ENCODE results near the gene HMX1. TPM values are rescaled to one million over a fixed set of nuclear protein-coding genes. Genes with fewer than 3 reads are reported as not detected.

The HMX1 gene
- polyA plus RNA-seq, 1 of the 3 experiments (the other 2 are of a cell fraction): 0.20 TPM

GRCh38 chr4:8832113-8832915, 39.3 kb downstream of the HMX1 start:
- no peaks in the 10 kb centered on the region for H3K27me3 ChIP-seq (ENCODE audit: insufficient read depth)
- H3K9ac ChIP-seq: no peak overlapping the region
- no peak overlapping the region for H3K4me2 ChIP-seq
- H3K9me2 ChIP-seq: no peaks in the 10 kb centered on the region
- ChIA-PET CTCF (interaction anchor here (0.9 kb wide), 1 partner anchor 225 kb away, joined by 3 read pairs; no protein-coding TSS in a partner anchor), POLR2A (no interaction called here)
- peaks cover 0 to 2% of the 10 kb centered on the region in 2 experiments; a peak in 1 of 4 replicates for H3K4me1 ChIP-seq (ENCODE audit: control insufficient read depth in 1 of 2, insufficient read depth in 2 of 2, low read depth in 1 of 2, low read length in 1 of 2)
- H3K4me3 ChIP-seq (ENCODE audit: low read depth in 2 of 2, low read length in 1 of 2): no peak overlapping the region
- DNase-seq: no peak
- H3K79me2 ChIP-seq (ENCODE audit: insufficient read depth): no peaks in the 10 kb centered on the region
- no peak overlapping the region for H2AFZ ChIP-seq (ENCODE audit: low read depth)
- H3F3A ChIP-seq (replicated peaks; ENCODE audit: insufficient read depth): no peaks in the 10 kb centered on the region
- no peaks in the 10 kb centered on the region for H3K9me3 ChIP-seq
- WGBS (ENCODE audit: low lambda C conversion rate): 47% methylated on average over 11 of the region's 18 CpGs
- H3K27ac ChIP-seq (ENCODE audit: low read depth in 2 of 2, low read length in 1 of 2): no peak overlapping the region
- H3K36me3 ChIP-seq (replicated peaks in 1 of 2; ENCODE audit: control insufficient read depth in 1 of 2, insufficient read depth in 2 of 2, low read length in 1 of 2): no peaks in the 10 kb centered on the region
- H4K20me1 ChIP-seq (ENCODE audit: insufficient read depth): no peaks in the 10 kb centered on the region
- TF ChIP-seq SIN3A (IDR thresholded peaks at IDR 0.05; ENCODE audit: borderline replicate concordance, low read depth, low read length): no peak
- no peak for TF ChIP-seq GABPA (IDR thresholded peaks at IDR 0.05; ENCODE audit: low read depth)
- TF ChIP-seq MEF2A (IDR thresholded peaks at IDR 0.05; ENCODE audit: borderline replicate concordance, low read depth): no peak
- no peak for TF ChIP-seq TCF12 (IDR thresholded peaks at IDR 0.05)
- no peak for TF ChIP-seq USF1 (IDR thresholded peaks at IDR 0.05; ENCODE audit: borderline replicate concordance, low read depth)

- no peaks in the 10 kb centered on the region for H3K9me3 ChIP-seq
- no peaks in the 10 kb centered on the region for H3K36me3 ChIP-seq (replicated peaks in 1 of 2; ENCODE audit: control insufficient read depth in 1 of 2, insufficient read depth in 2 of 2, low read length in 1 of 2)
- H3K79me2 ChIP-seq (ENCODE audit: insufficient read depth): no peaks in the 10 kb centered on the region
- no peak overlapping the region for H3K9ac ChIP-seq
- CTCF ChIA-PET: interaction anchor here (0.9 to 1.2 kb wide), 2 partner anchors 143 to 224 kb away, joined by 3 read pairs; no protein-coding TSS in a partner anchor
- no peak overlapping the region for H3K27ac ChIP-seq (ENCODE audit: low read depth in 2 of 2, low read length in 1 of 2)
- H3K27me3 ChIP-seq (ENCODE audit: insufficient read depth): no peaks in the 10 kb centered on the region
- H3F3A ChIP-seq (replicated peaks; ENCODE audit: insufficient read depth): no peaks in the 10 kb centered on the region
- POLR2A ChIA-PET: no interaction called here
- H3K9me2 ChIP-seq: no peaks in the 10 kb centered on the region
- H4K20me1 ChIP-seq (ENCODE audit: insufficient read depth): no peaks in the 10 kb centered on the region
- peaks cover 0 to 2% of the 10 kb centered on the region in 2 experiments; a peak in 1 of 4 replicates for H3K4me1 ChIP-seq (ENCODE audit: control insufficient read depth in 1 of 2, insufficient read depth in 2 of 2, low read depth in 1 of 2, low read length in 1 of 2)
- H2AFZ ChIP-seq (ENCODE audit: low read depth): no peak overlapping the region
- H3K4me2 ChIP-seq: no peak overlapping the region
- TF ChIP-seq GATA2 (CRISPR knock-in tag; IDR thresholded peaks at IDR 0.05) (no peak), ELF1 (IDR thresholded peaks at IDR 0.05) (no peak), POLR2AphosphoS5 (IDR thresholded peaks at IDR 0.05; ENCODE audit: low read depth, low read length) (no peak), GABPA (IDR thresholded peaks at IDR 0.05; ENCODE audit: low read depth) (no peak), TCF12 (IDR thresholded peaks at IDR 0.05) (no peak), CHD2 (IDR thresholded peaks at IDR 0.05; ENCODE audit: low read length, partially characterized antibody) (no peak), FOXM1 (IDR thresholded peaks at IDR 0.05; ENCODE audit: low read depth) (no peak), FOXJ3 (CRISPR knock-in tag; IDR thresholded peaks at IDR 0.05) (no peak), MEF2A (IDR thresholded peaks at IDR 0.05; ENCODE audit: borderline replicate concordance, low read depth) (no peak), SIN3A (IDR thresholded peaks at IDR 0.05; ENCODE audit: borderline replicate concordance, low read depth, low read length) (no peak), CTCF (IDR thresholded peaks at IDR 0.05) (no peak), MXI1 (IDR thresholded peaks at IDR 0.05; ENCODE audit: low read depth, low read length) (no peak), USF2 (IDR thresholded peaks at IDR 0.05; ENCODE audit: borderline replicate concordance, low read depth, low read length) (no peak), NFIC (IDR thresholded peaks at IDR 0.05; ENCODE audit: borderline replicate concordance) (no peak), ZBTB33 (IDR thresholded peaks at IDR 0.05; ENCODE audit: borderline replicate concordance, low read depth) (no peak), JUND (IDR thresholded peaks at IDR 0.05) (no peak)
- H3K4me3 ChIP-seq (ENCODE audit: low read depth in 2 of 2, low read length in 1 of 2): no peak overlapping the region
- DNase-seq: peak; percentile 10
- WGBS (ENCODE audit: low lambda C conversion rate): 45% methylated on average over 7 of the region's 13 CpGs
Measured at GRCh38 chr4:8831221-8832112, 40.2 kb downstream of the HMX1 start.

Data from SK-N-SH (cell line).